ENCODE data around the gene DDX52.

DNA sequence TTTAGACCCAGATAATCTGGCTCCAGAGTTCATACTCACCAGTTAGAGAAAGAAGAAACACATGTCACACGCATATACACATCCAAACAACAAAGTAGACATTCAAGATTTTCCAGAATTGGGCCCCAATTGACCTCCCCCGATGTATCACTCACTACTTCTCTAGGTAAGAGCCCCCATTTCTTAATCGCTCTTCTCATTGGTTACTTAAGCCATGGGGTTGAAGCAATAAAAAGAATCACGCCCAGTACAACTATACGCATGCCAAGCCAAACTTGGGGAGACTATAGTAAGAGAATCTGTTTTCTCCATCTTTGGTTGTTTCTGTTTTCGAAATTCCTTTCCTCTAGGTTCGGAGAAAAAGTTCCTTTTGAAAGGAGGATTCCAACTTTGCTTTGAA lies 565 bp downstream of the DDX52 start:
- TF ChIP-seq EZH2 (IDR thresholded peaks at IDR 0.05; ENCODE audit: borderline replicate concordance, low read length) = no peak
- no peak for TF ChIP-seq CTCF (IDR thresholded peaks at IDR 0.05; ENCODE audit: low read length)

Measured in OCI-LY1 (cell line).